H1 (cell line): ENCODE results near the gene ZNF516. TPM values are rescaled to one million over a fixed set of nuclear protein-coding genes. Genes with fewer than 3 reads are reported as not detected.

Experiments used
- CTCF ChIA-PET: fragments of 300-600 bp; sonication (Branson Sonifier 250); formaldehyde crosslinking; loops from one replicate; lab custom pipeline; 2021; ENCODE audit not compliant: partially characterized antibody; lab: Charles Lee
- POLR2A ChIA-PET: fragments of 300-600 bp; sonication (Branson Sonifier 250); formaldehyde crosslinking; loops from one replicate; lab custom pipeline; 2021; ENCODE audit warnings: inconsistent platforms; ENCODE audit not compliant: partially characterized antibody; lab: Charles Lee
- DNase-seq, 2 experiments: peaks; one replicate each; pipeline versions ENCODE4 v3.0.0 to v3.0.0-alpha.2; 2010 to 2022; ENCODE audit warnings: low spot score in 2 of 2, low read depth in 1 of 2, mixed read lengths in 1 of 2
- FAIRE-seq: peaks from 2 replicates; lab custom pipeline; 2011; peaks lifted over from hg19 to GRCh38; lab: Jason Lieb, UNC
- H2AFZ ChIP-seq: 2 replicates; pipeline ENCODE4 v1.8.1; 2012; ENCODE audit warnings: low read length, inconsistent platforms
- H2AK5ac ChIP-seq: 2 replicates; pipeline ENCODE4 v1.6.1; 2013; ENCODE audit warnings: low read depth, low read length
- H2BK120ac ChIP-seq: replicated peaks from 2 replicates; pipeline ENCODE3; 2013; ENCODE audit warnings: low read depth, low read length, inconsistent platforms
- H2BK12ac ChIP-seq: 2 replicates; pipeline ENCODE4 v1.6.1; 2013; ENCODE audit warnings: low read depth, low read length
- H2BK15ac ChIP-seq: 2 replicates; pipeline ENCODE4 v1.6.1; 2013; ENCODE audit warnings: low read length
- H2BK20ac ChIP-seq: 2 replicates; pipeline ENCODE4 v1.6.1; 2013; ENCODE audit warnings: low read length
- H2BK5ac ChIP-seq: 2 replicates; pipeline ENCODE4 v1.6.1; 2013; ENCODE audit warnings: low read depth, low read length
- H3K14ac ChIP-seq: 2 replicates; pipeline ENCODE4 v1.6.1; 2013; ENCODE audit warnings: inconsistent platforms; ENCODE audit not compliant: insufficient read length
- H3K18ac ChIP-seq: 2 replicates; pipeline ENCODE4 v1.6.1; 2013; ENCODE audit warnings: low read length; ENCODE audit errors: extremely low read depth
- H3K23ac ChIP-seq: 2 replicates; pipeline ENCODE4 v1.6.1; 2013; ENCODE audit warnings: inconsistent platforms; ENCODE audit not compliant: insufficient read length
- H3K23me2 ChIP-seq: 2 replicates; pipeline ENCODE4 v1.6.1; 2013; ENCODE audit warnings: low read depth, low read length
- H3K27ac ChIP-seq: 2 replicates; pipeline ENCODE4 v1.6.1; 2011; ENCODE audit warnings: low read depth, low read length, inconsistent platforms
- H3K27me3 ChIP-seq, 4 experiments: replicated peaks in 1 of 4; 1 replicate in 1 of 4; 2 replicates in 3 of 4; pipeline versions ENCODE4 v1.6.1 to v1.8.1; 2011 to 2013; ENCODE audit warnings: low read length in 3 of 4, mild to moderate bottlenecking in 3 of 4, inconsistent platforms in 2 of 4, mixed read lengths in 2 of 4, moderate library complexity in 1 of 4; ENCODE audit not compliant: control insufficient read depth in 3 of 4, insufficient read depth in 3 of 4; ENCODE audit errors: extremely low read depth in 1 of 4
- H3K36me3 ChIP-seq, 4 experiments: 2 replicates each; pipeline versions ENCODE4 v1.6.1 to v1.8.1; 2011 to 2013; ENCODE audit warnings: mild to moderate bottlenecking in 4 of 4, low read length in 3 of 4, moderate library complexity in 2 of 4, control low read depth in 1 of 4, inconsistent platforms in 1 of 4; ENCODE audit not compliant: insufficient read depth in 4 of 4, control insufficient read depth in 2 of 4
- H3K4ac ChIP-seq: replicated peaks from 2 replicates; pipeline ENCODE3; 2013; ENCODE audit warnings: low read length, low read depth, mixed read lengths, inconsistent platforms; ENCODE audit not compliant: insufficient read length
- H3K4me1 ChIP-seq, 4 experiments: replicated peaks in 1 of 4; 1 replicate in 1 of 4; 2 replicates in 3 of 4; pipeline versions ENCODE4 v1.6.1 to v1.8.1; 2011 to 2013; ENCODE audit warnings: low read length in 3 of 4, inconsistent platforms in 2 of 4, mixed read lengths in 1 of 4; ENCODE audit not compliant: insufficient read depth in 4 of 4, control insufficient read depth in 3 of 4
- H3K4me2 ChIP-seq, 2 experiments: 2 replicates each; pipeline versions ENCODE4 v1.6.1 to v1.8.1; 2011 to 2013; ENCODE audit warnings: low read depth in 2 of 2, low read length in 2 of 2, control low read depth in 1 of 2, inconsistent platforms in 1 of 2, mild to moderate bottlenecking in 1 of 2; ENCODE audit not compliant: insufficient read depth in 1 of 2
- H3K4me3 ChIP-seq, 4 experiments: fragments of 200-600, 300-600 bp in 1 of 4; sonication (generic), shearing (Covaris generic), sonication (Bioruptor Twin) in 1 of 4; 2 replicates each; pipeline versions ENCODE4 v1.5.1 to v1.8.1; 2011 to 2016; ENCODE audit warnings: low read length in 4 of 4, low read depth in 3 of 4, control low read depth in 2 of 4, inconsistent platforms in 2 of 4, mild to moderate bottlenecking in 2 of 4, mixed read lengths in 1 of 4, moderate library complexity in 1 of 4; ENCODE audit not compliant: insufficient read depth in 2 of 4; ENCODE audit errors: extremely low read depth in 1 of 4
- H3K56ac ChIP-seq: replicated peaks from 2 replicates; pipeline ENCODE3; 2013; ENCODE audit warnings: low read depth, mild to moderate bottlenecking, mixed read lengths, low read length, inconsistent platforms; ENCODE audit not compliant: insufficient read length
- H3K79me1 ChIP-seq: 2 replicates; pipeline ENCODE4 v1.6.1; 2013; ENCODE audit warnings: low read depth, low read length, control low read depth
- H3K79me2 ChIP-seq, 2 experiments: 2 replicates each; pipeline versions ENCODE4 v1.6.1 to v1.8.1; 2012 to 2013; ENCODE audit warnings: low read length in 2 of 2, mild to moderate bottlenecking in 2 of 2, inconsistent platforms in 1 of 2; ENCODE audit not compliant: insufficient read depth in 2 of 2, control insufficient read depth in 1 of 2
- H3K9ac ChIP-seq, 4 experiments: replicated peaks in 1 of 4; 1 replicate in 1 of 4; 2 replicates in 3 of 4; pipeline versions ENCODE4 v1.6.1 to v1.8.1; 2011 to 2013; ENCODE audit warnings: low read depth in 3 of 4, low read length in 3 of 4, control low read depth in 2 of 4, mild to moderate bottlenecking in 2 of 4, moderate library complexity in 2 of 4, inconsistent platforms in 1 of 4; ENCODE audit errors: extremely low read depth in 1 of 4
- H3K9me3 ChIP-seq, 2 experiments: 2 replicates each; pipeline versions ENCODE4 v1.6.1 to v1.8.1; 2012 to 2013; ENCODE audit warnings: mild to moderate bottlenecking in 2 of 2, moderate library complexity in 2 of 2, control low read depth in 1 of 2, inconsistent platforms in 1 of 2, low read depth in 1 of 2, low read length in 1 of 2, mixed read lengths in 1 of 2; ENCODE audit not compliant: insufficient read depth in 2 of 2
- H4K20me1 ChIP-seq, 2 experiments: replicated peaks in 1 of 2; 2 replicates each; pipeline versions ENCODE3 to v1.8.1; 2011 to 2013; ENCODE audit warnings: inconsistent platforms in 2 of 2, low read length in 2 of 2, mild to moderate bottlenecking in 1 of 2; ENCODE audit not compliant: insufficient read depth in 2 of 2, control insufficient read depth in 1 of 2
- H4K5ac ChIP-seq: 2 replicates; pipeline ENCODE4 v1.6.1; 2013; ENCODE audit warnings: low read length, low read depth, mixed read lengths, inconsistent platforms; ENCODE audit not compliant: insufficient read length
- H4K8ac ChIP-seq: 2 replicates; pipeline ENCODE4 v1.8.0; 2013; ENCODE audit warnings: mild to moderate bottlenecking, moderate library complexity, low read length, inconsistent platforms; ENCODE audit not compliant: insufficient read depth; ENCODE audit errors: extremely low read depth
- H4K91ac ChIP-seq: replicated peaks from 2 replicates; pipeline ENCODE3; 2013; ENCODE audit warnings: low read length, mixed read lengths, inconsistent platforms; ENCODE audit not compliant: insufficient read length
- CREB1 ChIP-seq: IDR thresholded peaks from 2 replicates; pipeline ENCODE4 v1.6.1; 2012; ENCODE audit warnings: inconsistent platforms
- EGR1 ChIP-seq: IDR thresholded peaks from 2 replicates; pipeline ENCODE4 v1.6.1; 2011; ENCODE audit warnings: low read depth, low read length, borderline replicate concordance
- HDAC2 ChIP-seq, 2 experiments: fragments of 300-600 bp in 1 of 2; sonication (generic) in 1 of 2; IDR thresholded peaks; 2 replicates each; pipeline ENCODE4 v1.6.1; 2011 to 2012; ENCODE audit warnings: low read depth in 2 of 2, low read length in 2 of 2, mild to moderate bottlenecking in 2 of 2, moderate library complexity in 2 of 2, borderline replicate concordance in 1 of 2, inconsistent platforms in 1 of 2
- POLR2AphosphoS5 ChIP-seq: IDR thresholded peaks from 2 replicates; pipeline ENCODE4 v1.6.1; 2011; ENCODE audit warnings: low read depth, low read length
- SP4 ChIP-seq: IDR thresholded peaks from 2 replicates; pipeline ENCODE4 v1.6.1; 2012; ENCODE audit warnings: low read length, inconsistent platforms
- TEAD4 ChIP-seq: IDR thresholded peaks from 2 replicates; pipeline ENCODE4 v1.6.1; 2012; ENCODE audit warnings: low read depth, low read length, inconsistent platforms, mixed read lengths
- WGBS, 2 experiments: shearing (Covaris generic) in 1 of 2; methylation state at CpG; one replicate each; pipeline versions ENCODE4 v1.1.6 to v1.1.7; 2013 to 2015; ENCODE audit warnings: low lambda C conversion rate in 2 of 2, mixed read lengths in 2 of 2, inconsistent platforms in 1 of 2, low coverage in 1 of 2, missing lambda C conversion rate in 1 of 2; ENCODE audit not compliant: insufficient replicate concordance in 2 of 2, insufficient coverage in 1 of 2, insufficient read length in 1 of 2; ENCODE audit errors: extremely low coverage in 1 of 2, missing lambda C conversion rate in 1 of 2; 5-methylcytosine and 5-hydroxymethylcytosine counted together
- polyA plus RNA-seq, 7 experiments: library from polyadenylated mRNA; depleted of rRNA in 3 of 7; stranded (reverse) in 5 of 7; unstranded in 2 of 7; fragments of >200 nt in 5 of 7; fragments of 200-250 nt in 2 of 7; gene quantifications; 1 replicate in 5 of 7; 2 replicates in 1 of 7; 4 replicates in 1 of 7; pipeline versions ENCODE4 v1.2.1 to v1.2.3, GENCODE V29; 2011 to 2013; ENCODE audit warnings: missing spikeins in 2 of 7, mixed read lengths in 2 of 7
- total RNA-seq: library from RNA; stranded (reverse); fragmentation: NEBNext Ultra II Directional; extraction: Animal tissue kit (Norgen Biotek cat#: 25700); gene quantifications from 2 replicates; pipeline ENCODE4 v1.2.1, GENCODE V29; 2021

ZNF516 gene
- total and polyA plus RNA-seq, 2 of the 8 experiments (the other 6 are each of a cell fraction or from before 2014, with no cell fraction given): 7.3 to 17.0 TPM

DNA sequence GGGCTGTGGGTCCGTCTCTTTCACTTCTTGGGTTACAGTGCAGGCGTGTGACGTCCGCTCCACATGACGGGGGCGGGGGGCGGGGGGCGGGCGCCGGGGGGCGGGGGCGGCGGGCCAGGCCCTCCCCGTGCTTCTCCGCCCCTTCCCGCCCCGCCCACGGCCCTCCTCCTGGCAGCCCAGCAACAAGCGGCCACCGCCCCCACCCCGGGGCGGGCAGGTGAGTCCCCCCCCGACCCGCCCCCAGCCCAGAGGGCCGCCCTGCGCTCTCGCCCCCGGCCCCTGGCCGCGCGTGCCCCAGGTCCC lies 3.6 kb downstream of the ZNF516 start:
- H3K9me3 ChIP-seq: no peaks in the 10 kb centered on the region
- H2BK120ac ChIP-seq: no peak overlapping the region
- H3K14ac ChIP-seq: no peak overlapping the region
- H2BK5ac ChIP-seq: no peak overlapping the region
- peaks cover 28% of the 10 kb centered on the region for H3K23me2 ChIP-seq
- ChIA-PET POLR2A (no interaction called here), CTCF (no interaction called here)
- H3K79me2 ChIP-seq: peaks cover 0 to 40% of the 10 kb centered on the region in 2 experiments; a peak in 2 of 4 replicates
- H3K23ac ChIP-seq: no peak overlapping the region
- no peak overlapping the region for H3K56ac ChIP-seq
- H3K4me3 ChIP-seq: peak overlapping the region in 2 of 4 experiments; percentile 63 to 69; a peak in 4 of 8 replicates
- TF ChIP-seq POLR2AphosphoS5 (no peak), CREB1 (peak; percentile 60; the same call in 1 of the 2 replicates), HDAC2 (IDR thresholded peaks at IDR 0.05; ENCODE audit: borderline replicate concordance in 1 of 2, low read depth in 2 of 2, low read length in 2 of 2) (no peak), SP4 (no peak), TEAD4 (no peak), EGR1 (no peak)
- no peak overlapping the region for H2BK15ac ChIP-seq
- FAIRE-seq (no peak), DNase-seq (no peak)
- no peak overlapping the region for H3K4ac ChIP-seq
- H4K20me1 ChIP-seq: peaks cover 3 to 9% of the 10 kb centered on the region in 2 experiments
- peaks cover 0 to 21% (median 6%) of the 10 kb centered on the region in 4 experiments; a peak in 6 of 7 replicates for H3K27me3 ChIP-seq
- H3K4me2 ChIP-seq: peak overlapping the region; percentile 91 to 98
- no peak overlapping the region for H4K91ac ChIP-seq
- no peak overlapping the region for H2BK12ac ChIP-seq
- peak overlapping the region; percentile 55; the same call in 1 of the 2 replicates for H3K18ac ChIP-seq
- H2BK20ac ChIP-seq: no peak overlapping the region
- no peak overlapping the region for H2AK5ac ChIP-seq
- no peak overlapping the region for H2AFZ ChIP-seq
- H3K79me1 ChIP-seq: peaks cover 6% of the 10 kb centered on the region; the same call in 1 of the 2 replicates
- no peak overlapping the region for H3K27ac ChIP-seq
- 0 out of 2 replicates have a peak overlapping the region, but pooled peaks have one; percentile 80 for H4K8ac ChIP-seq
- no CpG with 5 or more reads among the region's 31 CpGs for WGBS, 2 experiments
- no peak overlapping the region for H4K5ac ChIP-seq
- no peaks in the 10 kb centered on the region for H3K36me3 ChIP-seq
- peaks cover 5 to 17% (median 11%) of the 10 kb centered on the region in 4 experiments for H3K4me1 ChIP-seq
- H3K9ac ChIP-seq: no peak overlapping the region
